HG02973 (cell line): Measurements from ENCODE around the gene ZNF155.

Source experiments
- ATAC-seq: cut with Tn5 transposase; IDR thresholded peaks from one replicate; pipeline ENCODE4 v1.9.1; 2021; ENCODE audit warnings: moderate library complexity; ENCODE audit not compliant: unreplicated experiment

ZNF155 gene

DNA sequence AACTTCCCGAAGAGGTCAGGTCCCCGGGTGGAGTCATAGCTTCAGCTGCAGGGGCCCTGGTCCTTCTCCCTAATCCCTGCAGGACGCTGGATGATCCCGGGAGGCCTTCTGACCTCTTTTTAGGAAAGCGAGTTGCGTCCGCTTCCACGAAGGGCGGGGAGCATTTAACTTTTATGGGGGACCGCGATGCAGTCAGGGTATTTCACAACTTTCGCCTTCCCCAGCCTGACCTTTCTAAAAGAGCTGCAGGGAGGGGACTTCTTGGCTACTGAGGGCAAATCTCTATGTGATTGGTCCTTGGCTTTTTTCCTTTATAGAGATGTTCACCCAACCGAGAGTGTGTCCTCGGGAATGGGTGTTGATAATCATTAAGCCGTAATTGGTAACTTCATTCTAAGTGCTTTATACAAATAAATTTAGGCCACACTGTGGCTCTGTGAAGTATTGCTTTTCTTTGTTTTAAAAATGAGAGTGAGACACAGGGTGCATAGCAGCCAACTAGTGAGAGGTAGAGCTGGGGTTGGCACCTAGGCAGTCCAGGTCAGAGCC lies 19.5 kb downstream of the ZNF155 start:
- ATAC-seq: no peak

DNA sequence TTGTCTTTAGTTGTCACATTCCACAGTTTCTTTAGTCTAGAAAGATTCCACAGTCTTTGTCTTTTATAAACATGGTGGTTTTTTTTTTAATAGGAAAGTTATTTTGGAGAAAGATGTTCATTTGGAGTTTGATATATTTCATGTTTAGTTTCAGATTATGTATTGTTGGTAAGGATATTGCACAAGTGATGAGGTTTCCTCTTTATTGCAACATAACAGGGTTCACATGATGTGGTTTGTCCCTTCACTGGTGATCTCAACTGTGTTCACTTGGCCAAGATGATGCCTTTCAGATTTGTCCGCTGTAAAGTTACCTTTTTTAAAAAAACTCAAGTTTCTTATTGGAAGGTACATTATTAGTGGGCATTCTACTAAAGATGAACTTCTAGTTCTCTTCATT lies 22.0 kb downstream of the ZNF155 start:
- no peak for ATAC-seq

DNA sequence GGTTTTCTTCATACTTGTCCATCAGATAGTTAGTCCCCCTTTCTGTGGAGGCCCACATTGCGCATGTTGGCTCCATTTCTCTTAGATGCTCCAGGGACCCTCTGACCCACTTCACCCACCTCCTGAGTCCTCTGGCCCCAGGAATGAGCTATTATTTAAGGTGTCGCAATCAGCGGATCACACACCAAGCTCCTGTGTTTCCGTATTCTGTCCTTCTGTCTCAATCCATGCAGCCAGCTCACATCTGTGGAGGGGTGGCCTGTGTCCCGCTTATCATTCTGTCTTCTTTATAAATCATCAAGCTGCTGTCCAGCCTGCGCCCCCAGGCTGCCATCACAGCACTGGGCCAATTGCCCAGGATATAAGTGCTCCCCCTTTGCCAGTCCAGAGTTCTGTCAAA lies 23.5 kb downstream of the ZNF155 start:
- no peak for ATAC-seq

DNA sequence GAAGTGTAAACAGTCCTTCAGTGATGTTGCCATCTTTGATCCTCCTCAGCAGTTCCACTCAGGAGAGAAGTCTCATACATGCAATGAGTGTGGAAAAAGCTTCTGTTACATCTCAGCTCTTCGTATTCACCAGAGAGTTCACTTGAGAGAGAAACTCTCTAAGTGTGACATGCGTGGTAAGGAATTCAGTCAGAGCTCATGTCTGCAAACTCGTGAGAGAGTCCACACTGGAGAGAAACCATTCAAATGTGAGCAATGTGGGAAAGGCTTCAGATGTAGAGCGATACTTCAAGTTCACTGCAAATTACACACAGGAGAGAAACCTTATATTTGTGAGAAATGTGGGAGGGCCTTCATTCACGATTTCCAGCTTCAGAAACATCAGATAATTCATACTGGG lies 26.5 kb downstream of the ZNF155 start:
- ATAC-seq: no peak

DNA sequence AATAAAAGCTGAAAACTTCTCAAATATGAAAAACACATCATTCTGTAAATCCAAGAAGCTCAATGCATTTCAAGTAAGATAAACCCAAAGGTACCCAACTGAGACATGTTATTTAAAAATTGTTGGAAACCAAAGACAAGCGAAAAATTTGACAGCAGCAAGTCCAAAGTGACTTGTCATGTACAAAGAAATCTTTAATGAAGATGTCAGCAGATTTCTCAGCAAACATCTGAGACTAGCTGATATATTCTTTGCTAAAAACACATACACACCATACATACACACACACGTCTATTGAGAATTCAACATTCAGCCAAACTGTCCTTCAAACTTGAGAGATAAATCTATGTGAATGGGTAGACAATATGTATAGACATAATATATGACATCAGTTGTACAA lies 35.5 kb downstream of the ZNF155 start:
- ATAC-seq: no peak

DNA sequence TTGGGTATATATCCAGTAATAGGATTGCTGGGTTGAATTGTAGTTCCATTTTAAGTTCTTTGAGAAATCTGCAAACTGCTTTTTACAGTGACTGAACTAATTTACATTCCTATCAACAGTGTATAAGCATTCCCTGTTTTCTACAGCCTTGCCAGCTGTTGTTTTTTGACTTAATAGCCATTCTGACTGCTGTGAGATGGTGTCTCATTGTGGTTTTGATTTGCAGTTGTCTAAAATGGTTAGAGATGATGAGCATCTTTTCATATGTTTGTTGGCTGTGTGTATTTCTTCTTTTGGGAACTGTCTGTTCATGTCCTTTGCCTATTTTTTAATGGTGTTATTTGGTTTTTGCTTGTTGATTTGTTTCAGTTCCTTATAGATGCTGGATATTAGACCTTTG lies 37.2 kb downstream of the ZNF155 start:
- ATAC-seq: no peak

DNA sequence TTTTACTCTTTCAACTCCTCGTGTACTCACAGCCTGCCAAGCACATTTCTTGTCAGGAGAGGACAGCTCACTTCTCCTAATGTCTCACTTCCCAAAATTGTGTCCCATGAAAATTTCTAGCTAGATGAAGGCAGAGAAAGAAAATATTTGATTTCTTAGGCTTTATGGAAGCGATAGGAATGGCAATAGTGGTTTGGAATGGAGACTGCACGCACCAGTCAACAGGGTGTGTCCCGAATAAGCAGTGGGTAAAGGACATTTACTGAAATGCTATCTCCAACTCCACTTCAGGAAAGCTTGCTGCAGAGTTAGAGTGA lies 40.9 kb downstream of the ZNF155 start:
- ATAC-seq: no peak

DNA sequence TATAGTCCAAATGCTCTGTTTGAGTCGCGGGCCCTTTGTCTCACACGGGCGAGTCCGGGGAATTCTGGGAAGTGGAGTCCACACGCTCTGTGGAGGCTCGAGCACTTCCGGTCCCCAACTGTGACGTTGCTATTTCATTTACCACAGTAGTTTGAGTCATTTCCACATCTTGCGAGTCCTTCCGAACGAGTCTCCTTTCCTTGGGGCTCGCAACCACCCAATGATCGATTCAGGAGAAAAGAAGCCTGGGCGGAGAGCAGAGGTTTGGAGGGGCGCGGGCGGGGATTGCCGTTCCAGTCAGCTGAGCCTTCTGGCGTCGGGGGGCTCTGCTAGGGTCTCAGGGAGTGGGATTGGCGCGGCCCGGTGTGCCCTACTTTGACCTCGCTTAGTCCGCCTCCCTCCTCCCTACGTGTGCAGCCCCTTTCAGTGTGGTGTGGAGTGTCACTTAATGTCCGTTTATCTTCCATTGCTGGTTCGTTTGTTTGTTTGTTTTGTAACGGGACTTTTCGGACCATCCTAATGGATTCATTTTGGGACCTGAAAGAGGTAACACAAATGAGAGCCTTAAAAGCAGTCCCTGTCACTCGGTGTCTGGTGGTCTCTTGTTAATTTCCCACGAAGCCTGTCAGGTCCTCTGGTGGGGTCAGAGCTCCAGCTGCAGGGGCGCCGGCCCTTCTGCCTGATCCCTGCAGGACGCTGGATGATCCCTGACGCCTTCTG lies 41.4 kb downstream of the ZNF155 start, which contains the start of gene ZNF222:
Gene ZNF222, plus strand, starts transcription at position 163 of the 720 bp plus-strand sequence. Its CDS starts 58 bp downstream, at position 221.
- peak; percentile 96 for ATAC-seq

DNA sequence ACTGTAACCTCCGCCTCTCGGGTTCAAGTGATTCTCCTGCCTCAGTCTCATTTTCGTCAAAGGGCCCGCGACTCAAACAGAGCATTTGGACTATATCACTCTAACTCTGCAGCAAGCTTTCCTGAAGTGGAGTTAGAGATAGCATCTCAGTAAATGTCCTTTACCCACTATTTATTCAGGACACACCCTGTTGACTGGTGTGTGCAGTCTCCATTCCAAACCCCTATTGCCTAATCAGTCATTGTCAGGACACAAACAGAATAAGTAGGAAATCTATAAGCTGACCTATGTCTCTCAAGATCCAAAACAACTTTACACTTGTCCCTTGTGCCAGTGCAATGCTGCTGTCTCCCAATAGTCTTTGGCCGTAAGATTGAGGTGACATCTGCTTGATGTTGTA lies 42.6 kb downstream of the ZNF155 start:
- no peak for ATAC-seq

DNA sequence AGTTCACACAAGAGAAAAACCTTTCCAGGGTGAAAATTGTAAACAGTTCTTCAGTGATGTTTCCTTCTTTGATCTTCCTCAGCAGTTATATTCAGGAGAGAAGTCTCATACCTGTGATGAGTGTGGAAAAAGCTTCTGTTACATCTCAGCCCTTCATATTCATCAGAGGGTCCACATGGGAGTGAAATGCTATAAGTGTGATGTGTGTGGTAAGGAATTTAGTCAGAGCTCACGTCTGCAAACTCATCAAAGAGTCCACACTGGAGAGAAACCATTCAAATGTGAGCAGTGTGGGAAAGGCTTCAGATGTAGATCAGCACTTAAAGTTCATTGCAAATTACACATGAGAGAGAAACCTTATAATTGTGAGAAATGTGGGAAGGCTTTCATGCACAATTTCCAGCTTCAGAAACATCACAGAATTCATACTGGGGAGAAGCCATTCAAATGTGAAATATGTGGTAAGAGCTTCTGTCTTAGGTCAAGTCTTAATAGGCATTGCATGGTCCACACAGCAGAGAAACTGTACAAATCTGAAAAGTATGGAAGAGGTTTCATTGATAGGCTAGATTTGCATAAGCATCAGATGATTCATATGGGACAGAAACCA lies 48.1 kb downstream of the ZNF155 start:
- no peak for ATAC-seq

DNA sequence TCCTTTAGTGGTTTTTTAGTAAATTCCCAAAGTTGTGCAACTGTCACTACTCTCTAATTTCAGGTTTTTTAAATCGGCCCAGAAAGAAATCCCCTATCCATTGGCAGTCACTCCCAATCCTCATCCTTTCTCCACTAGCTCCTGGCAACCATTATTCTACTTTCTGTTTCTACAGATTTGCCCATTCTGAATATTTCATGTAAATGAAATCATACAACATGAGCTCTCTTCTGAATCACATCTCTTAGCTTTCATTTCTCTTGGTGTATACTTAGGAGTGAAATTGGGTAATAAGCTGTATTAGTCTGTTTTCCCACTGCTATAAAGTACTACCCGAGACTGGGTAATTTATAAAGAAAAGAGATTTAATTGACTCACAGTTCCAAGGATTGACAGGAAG lies 58.2 kb downstream of the ZNF155 start:
- no peak for ATAC-seq
